ENCODE results near the gene NR4A2. TPM values are rescaled to one million over a fixed set of nuclear protein-coding genes. Genes with fewer than 3 reads are reported as not detected.

NR4A2 gene
- total RNA-seq, 1 experiment from 2014 or later: 0.66 TPM

GRCh38 chr2:156379071-156379470 lies 46.5 kb upstream of the NR4A2 start (continued):
- TF ChIP-seq ARID4B (CRISPR knock-in tag; IDR thresholded peaks at IDR 0.05; ENCODE audit: borderline replicate concordance) (no peak), KAT7 (CRISPR knock-in tag; IDR thresholded peaks at IDR 0.05; ENCODE audit: borderline replicate concordance) (no peak), HMGXB4 (CRISPR knock-in tag; IDR thresholded peaks at IDR 0.05) (no peak), ZNF232 (CRISPR knock-in tag; IDR thresholded peaks at IDR 0.05) (no peak), ELF4 (CRISPR knock-in tag; IDR thresholded peaks at IDR 0.05; ENCODE audit: low read depth) (no peak), HMGA2 (CRISPR knock-in tag; IDR thresholded peaks at IDR 0.05) (no peak), ZNF532 (CRISPR knock-in tag; IDR thresholded peaks at IDR 0.05; ENCODE audit: borderline replicate concordance) (no peak)

- no peaks in the 10 kb centered on the region; the same call in 1 of the 2 replicates for H3K27me3 Mint-ChIP-seq (ENCODE audit: low read depth)
- peaks cover 10% of the 10 kb centered on the region for H3K36me3 Mint-ChIP-seq
- peaks cover 12% of the 10 kb centered on the region for H3K9me3 Mint-ChIP-seq
- H3K4me1 Mint-ChIP-seq: peaks cover 7% of the 10 kb centered on the region
- TF ChIP-seq ATF1 (CRISPR knock-in tag; IDR thresholded peaks at IDR 0.05) (no peak), FOXJ3 (CRISPR knock-in tag; IDR thresholded peaks at IDR 0.05; ENCODE audit: borderline replicate concordance) (no peak), CREM (CRISPR knock-in tag; IDR thresholded peaks at IDR 0.05) (no peak), USF1 (CRISPR knock-in tag; IDR thresholded peaks at IDR 0.05) (no peak), ZNF317 (CRISPR knock-in tag; IDR thresholded peaks at IDR 0.05; ENCODE audit: borderline replicate concordance, low read depth) (no peak), ESRRA (CRISPR knock-in tag; IDR thresholded peaks at IDR 0.05; ENCODE audit: borderline replicate concordance) (no peak), ZNF532 (CRISPR knock-in tag; IDR thresholded peaks at IDR 0.05; ENCODE audit: borderline replicate concordance) (no peak), PRDM15 (CRISPR knock-in tag; IDR thresholded peaks at IDR 0.05) (no peak)
- DNase-seq (ENCODE audit: low spot score): no peak
- H3K27ac Mint-ChIP-seq: no peak overlapping the region
- ChIA-PET POLR2A (no interaction called here), CTCF (no interaction called here)
- ATAC-seq: no peak
- no peak overlapping the region for H3K4me3 Mint-ChIP-seq
These were observed 34.2 kb upstream of the NR4A2 start for GRCh38 chr2:156366753-156367152.
